Thyroid gland (tissue), 4 donors: ENCODE results near the gene ABCB6.

Experiments
- CTCF ChIP-seq, 6 experiments: fragments of 200-600 bp in 3 of 6; fragments of 450-650 bp in 3 of 6; sonication (generic) in 3 of 6; IDR thresholded peaks; one replicate each; pipeline ENCODE4 v1.5.1; 2016 to 2019; ENCODE audit warnings: antibody characterized with exemption in 6 of 6, mild to moderate bottlenecking in 2 of 6, inconsistent platforms in 1 of 6, moderate library complexity in 1 of 6
- POLR2A ChIP-seq, 2 donors: fragments of 450-650 bp; IDR thresholded peaks; one replicate each; pipeline ENCODE4 v1.6.1; 2017; ENCODE audit warnings: antibody characterized with exemption in 2 of 2, mild to moderate bottlenecking in 2 of 2, moderate library complexity in 1 of 2

GRCh38 chr2:219198974-219199373 lies 19.8 kb downstream of the ABCB6 start:
- TF ChIP-seq CTCF (IDR thresholded peaks at IDR 0.05) (no peak), POLR2A (IDR thresholded peaks at IDR 0.05) (no peak)
